Activated CD8-positive, alpha-beta T cell treated with anti-CD3 and anti-CD28 coated beads for 36 hours (primary cell): ENCODE data around the gene COIL. TPM values are rescaled to one million over a fixed set of nuclear protein-coding genes. Genes with fewer than 3 reads are reported as not detected.

ENCODE experiments used
- ATAC-seq: fragments of 200-7000 bp; cut with Tn5 transposase; one replicate; pipeline ENCODE4 v1.10.0; 2021; ENCODE audit warnings: mild to moderate bottlenecking, moderate library complexity
- CTCF ChIA-PET: fragments of 350-600 bp; sonication (Branson Sonifier 250); formaldehyde crosslinking; loops from one replicate; lab custom pipeline; 2021; ENCODE audit warnings: antibody characterized with exemption; lab: Charles Lee
- POLR2A ChIA-PET: fragments of 350-600 bp; sonication (Branson Sonifier 250); formaldehyde crosslinking; loops from one replicate; lab custom pipeline; 2021; ENCODE audit warnings: antibody characterized with exemption; lab: Charles Lee
- DNase-seq: peaks from one replicate; pipeline ENCODE4 v3.0.0-alpha.2; 2020
- H3K27ac Mint-ChIP-seq: one replicate; pipeline ENCODE4 v1.8.0; 2021; ENCODE audit warnings: mild to moderate bottlenecking, mixed read lengths
- H3K27me3 Mint-ChIP-seq: one replicate; pipeline ENCODE4 v1.8.0; 2021; ENCODE audit warnings: mixed read lengths
- H3K36me3 Mint-ChIP-seq: one replicate; pipeline ENCODE4 v1.8.0; 2021; ENCODE audit warnings: low read depth, mixed read lengths
- H3K4me1 Mint-ChIP-seq: one replicate; pipeline ENCODE4 v1.8.0; 2021; ENCODE audit warnings: low read depth, mixed read lengths
- H3K4me3 Mint-ChIP-seq: one replicate; pipeline ENCODE4 v1.8.0; 2021; ENCODE audit warnings: mild to moderate bottlenecking, moderate library complexity, mixed read lengths
- H3K9me3 Mint-ChIP-seq: one replicate; pipeline ENCODE4 v1.8.0; 2021; ENCODE audit warnings: mixed read lengths
- intact Hi-C: fragments of 100-400 bp; cut with micrococcal nuclease; formaldehyde crosslinking; loops from one replicate; pipeline ENCODE4 v1.10.0; 2022
- total RNA-seq, 2 experiments: library from RNA; stranded (reverse); gene quantifications; one replicate each; pipeline ENCODE4 v1.2.3, GENCODE V29; 2021
- TF ChIP-seq, protein P1 (sequence below): fragments of 200-600 bp; IDR thresholded peaks from one replicate; pipeline ENCODE4 v1.8.0; 2022; ENCODE audit warnings: antibody characterized with exemption, mild to moderate bottlenecking

The COIL gene
- total RNA-seq, 2 experiments from 2014 or later: 19.5 to 20.8 TPM

DNA sequence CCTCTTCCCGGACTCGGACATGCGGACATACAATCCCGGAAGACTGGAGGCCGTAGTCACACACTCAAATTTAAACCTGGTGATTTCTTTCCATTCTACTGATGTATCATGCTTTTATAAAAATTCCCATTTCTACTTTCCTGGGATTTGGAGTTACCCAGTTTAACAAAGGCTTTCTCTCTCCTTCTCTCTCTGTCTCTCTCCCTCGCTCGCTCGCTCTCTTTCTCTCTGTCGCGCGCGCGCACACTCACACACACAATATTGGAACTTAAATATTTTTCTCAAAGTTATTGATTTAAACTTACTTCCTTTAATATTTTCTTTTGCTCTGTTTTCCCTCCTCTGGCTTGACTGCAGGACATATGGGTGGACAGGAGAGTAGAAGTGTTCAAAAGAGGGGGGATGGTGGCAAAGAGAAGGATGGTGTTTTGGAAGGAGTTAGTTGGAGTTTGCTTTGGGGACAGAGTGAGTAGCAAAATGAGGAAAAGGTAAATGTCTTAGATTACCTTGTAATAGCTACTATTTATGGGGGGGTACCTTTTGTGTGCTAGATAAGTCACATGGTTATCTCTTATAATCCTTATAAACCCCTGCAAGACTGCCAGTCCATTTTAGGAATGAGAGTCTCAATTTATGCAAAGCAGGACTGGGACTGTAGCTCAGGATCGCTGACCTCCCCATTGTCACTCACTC lies 46.1 kb downstream of the COIL start:
- ATAC-seq: no peak
- TF ChIP-seq, protein P1, sequence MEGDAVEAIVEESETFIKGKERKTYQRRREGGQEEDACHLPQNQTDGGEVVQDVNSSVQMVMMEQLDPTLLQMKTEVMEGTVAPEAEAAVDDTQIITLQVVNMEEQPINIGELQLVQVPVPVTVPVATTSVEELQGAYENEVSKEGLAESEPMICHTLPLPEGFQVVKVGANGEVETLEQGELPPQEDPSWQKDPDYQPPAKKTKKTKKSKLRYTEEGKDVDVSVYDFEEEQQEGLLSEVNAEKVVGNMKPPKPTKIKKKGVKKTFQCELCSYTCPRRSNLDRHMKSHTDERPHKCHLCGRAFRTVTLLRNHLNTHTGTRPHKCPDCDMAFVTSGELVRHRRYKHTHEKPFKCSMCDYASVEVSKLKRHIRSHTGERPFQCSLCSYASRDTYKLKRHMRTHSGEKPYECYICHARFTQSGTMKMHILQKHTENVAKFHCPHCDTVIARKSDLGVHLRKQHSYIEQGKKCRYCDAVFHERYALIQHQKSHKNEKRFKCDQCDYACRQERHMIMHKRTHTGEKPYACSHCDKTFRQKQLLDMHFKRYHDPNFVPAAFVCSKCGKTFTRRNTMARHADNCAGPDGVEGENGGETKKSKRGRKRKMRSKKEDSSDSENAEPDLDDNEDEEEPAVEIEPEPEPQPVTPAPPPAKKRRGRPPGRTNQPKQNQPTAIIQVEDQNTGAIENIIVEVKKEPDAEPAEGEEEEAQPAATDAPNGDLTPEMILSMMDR: no peak
- Mint-ChIP-seq H3K9me3 (peaks cover 9% of the 10 kb centered on the region), H3K4me1 (peaks cover 56% of the 10 kb centered on the region), H3K4me3 (peak overlapping the region; percentile 100), H3K27me3 (no peaks in the 10 kb centered on the region), H3K36me3 (peaks cover 35% of the 10 kb centered on the region), H3K27ac (peak overlapping the region; percentile 97)
- intact Hi-C loops: no loop called here
- POLR2A ChIA-PET: interaction anchor here (0.9 to 1.5 kb wide), 5 partner anchors 10 to 81 kb away, joined by 3 to 6 read pairs (median 4); partner anchors contain the start of genes C17orf67 and DGKE
- peak; percentile 44 for DNase-seq
- CTCF ChIA-PET: interaction anchor here (0.9 to 2.4 kb wide), 4 partner anchors 11 to 80 kb away, joined by 3 to 9 read pairs (median 4); partner anchors contain the start of genes C17orf67 and DGKE

DNA sequence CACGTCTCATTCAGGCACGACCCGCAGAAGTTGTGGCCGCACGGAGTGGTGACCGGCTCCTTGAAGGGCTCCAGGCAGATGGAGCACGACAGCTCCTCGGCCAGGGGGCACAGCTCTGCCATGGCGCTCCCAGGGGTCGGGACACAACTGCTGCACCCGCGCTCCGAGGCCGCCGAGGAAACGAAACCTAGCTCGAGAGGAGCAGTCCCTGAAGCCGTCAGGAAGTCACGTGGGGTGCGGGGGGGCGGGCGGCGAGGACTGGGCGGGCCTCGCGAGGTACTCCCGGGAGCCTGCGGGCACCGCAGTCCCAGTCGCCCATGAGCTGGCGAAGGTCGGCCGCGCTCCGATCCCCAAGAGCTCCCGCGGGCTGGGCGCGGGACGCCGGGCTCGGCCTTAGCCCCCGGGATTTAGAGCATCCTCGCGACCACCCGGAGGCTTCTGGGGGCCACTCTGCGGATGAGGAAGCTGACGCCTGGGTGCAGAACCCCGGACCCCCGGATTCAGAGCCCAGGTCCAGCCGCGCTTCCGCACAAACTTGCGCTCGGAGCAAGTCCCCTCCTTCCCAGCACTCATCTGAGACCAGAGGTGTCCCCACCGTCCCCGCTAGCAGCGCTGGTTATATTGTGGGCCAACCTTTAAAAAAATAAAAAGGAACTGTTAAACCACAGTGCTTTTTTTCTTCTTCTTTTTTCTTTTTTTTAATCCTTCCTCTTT lies 46.8 kb downstream of the COIL start, which contains the start of gene TRIM25:
TSS of gene TRIM25 (minus strand) at position 183 of the 714 bp plus-strand sequence. CDS start at position 122, 61 bp downstream.
- intact Hi-C loops: no loop called here
- TF ChIP-seq, protein P1: no peak
- peak within 1 kb of the TSS; percentile 100 for H3K4me3 Mint-ChIP-seq
- peak within 1 kb of the TSS; percentile 97 for H3K27ac Mint-ChIP-seq
- peaks cover 9% of the 10 kb centered on the region for H3K9me3 Mint-ChIP-seq
- ChIA-PET CTCF (interaction anchor here (0.8 to 2.4 kb wide), 7 partner anchors 11 to 316 kb away, joined by 3 to 9 read pairs (median 4); partner anchors contain the start of genes C17orf67 and DGKE), POLR2A (interaction anchor here (0.8 to 1.5 kb wide), 13 partner anchors 9 to 127 kb away, joined by 3 to 6 read pairs (median 4); partner anchors contain the start of genes C17orf67, COIL, DGKE and SCPEP1)
- peaks cover 36% of the 10 kb centered on the region for H3K36me3 Mint-ChIP-seq
- H3K4me1 Mint-ChIP-seq: peaks cover 54% of the 10 kb centered on the region
- no peaks in the 10 kb centered on the region for H3K27me3 Mint-ChIP-seq
- DNase-seq (peak; percentile 95), ATAC-seq (peak; percentile 73)

DNA sequence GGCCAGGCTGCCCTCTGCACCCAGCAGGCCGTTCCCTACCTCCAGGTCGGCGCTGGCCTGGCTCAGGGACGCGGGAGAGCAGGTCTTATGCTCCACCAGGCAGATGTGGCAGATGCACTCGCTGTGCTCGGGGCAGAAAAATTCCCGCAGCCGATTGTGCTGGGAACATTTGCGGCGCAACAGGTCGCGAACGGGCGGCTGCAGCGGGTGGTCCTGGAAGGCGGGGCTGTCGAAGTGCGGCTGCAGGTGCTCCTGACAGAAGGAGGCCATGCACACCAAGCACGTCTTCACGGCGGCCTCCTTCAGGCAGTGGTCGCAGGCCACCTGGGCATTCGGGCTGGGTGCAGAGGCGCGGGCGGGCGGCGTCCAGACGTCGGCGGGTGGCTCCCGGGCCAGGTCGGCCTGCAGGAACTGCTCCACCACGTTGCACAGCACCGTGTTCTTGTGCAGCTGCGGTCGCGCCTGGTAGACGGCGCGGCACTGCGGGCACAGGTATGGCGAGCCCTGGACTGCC lies 47.4 kb downstream of the COIL start:
- Mint-ChIP-seq H3K9me3 (peaks cover 5% of the 10 kb centered on the region), H3K4me3 (peak overlapping the region; percentile 100), H3K36me3 (peaks cover 42% of the 10 kb centered on the region), H3K27me3 (no peaks in the 10 kb centered on the region), H3K4me1 (peaks cover 55% of the 10 kb centered on the region), H3K27ac (peak overlapping the region; percentile 97)
- ChIA-PET POLR2A (interaction anchor here (0.8 to 1.5 kb wide), 12 partner anchors 14 to 126 kb away, joined by 3 to 6 read pairs (median 4); partner anchors contain the start of genes C17orf67, COIL, DGKE and SCPEP1), CTCF (interaction anchor here (0.8 to 2.4 kb wide), 7 partner anchors 10 to 315 kb away, joined by 3 to 9 read pairs (median 4); partner anchors contain the start of genes C17orf67 and DGKE)
- peak; percentile 27 for ATAC-seq
- DNase-seq: no peak
- TF ChIP-seq, protein P1: no peak
- intact Hi-C loops: no loop called here

DNA sequence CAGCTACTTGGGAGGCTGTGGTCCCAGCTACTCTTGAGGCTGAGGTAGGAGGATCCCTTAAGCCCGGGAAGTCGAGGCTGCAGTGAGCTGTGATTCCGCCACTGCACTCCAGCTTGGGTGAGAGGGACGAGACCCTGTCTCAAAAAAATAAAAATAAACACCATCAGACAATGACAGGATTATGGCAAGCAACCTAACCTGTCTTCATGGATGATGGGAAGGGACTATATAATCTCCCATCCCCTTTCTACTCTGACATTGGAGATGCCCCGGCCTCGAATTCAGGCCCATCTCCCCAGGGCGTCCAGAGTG lies 47.9 kb downstream of the COIL start:
- ChIA-PET POLR2A (interaction anchor here (1.0 to 1.5 kb wide), 5 partner anchors 9 to 126 kb away, joined by 3 to 6 read pairs (median 4); partner anchors contain the start of gene SCPEP1), CTCF (interaction anchor here (1.7 to 2.4 kb wide), 3 partner anchors 23 to 93 kb away, joined by 4 to 9 read pairs (median 6); no protein-coding TSS in a partner anchor)
- Mint-ChIP-seq H3K9me3 (peaks cover 4% of the 10 kb centered on the region), H3K4me1 (peaks cover 58% of the 10 kb centered on the region), H3K27me3 (no peaks in the 10 kb centered on the region), H3K27ac (peak overlapping the region; percentile 97), H3K36me3 (peaks cover 47% of the 10 kb centered on the region), H3K4me3 (peak overlapping the region; percentile 100)
- DNase-seq (no peak), ATAC-seq (no peak)
- TF ChIP-seq, protein P1: no peak
- intact Hi-C loops: no loop called here
